ENCODE results near the gene MGMT.

MGMT gene

GRCh38 chr10:129513312-129513711 lies 46.3 kb downstream of the MGMT start:
- no peak for TF ChIP-seq CTCF (IDR thresholded peaks at IDR 0.05; ENCODE audit: extremely low read depth, missing control alignments)
- no peak for DNase-seq (ENCODE audit: low spot score)

- no peak for DNase-seq (ENCODE audit: low spot score)
- no peak for TF ChIP-seq CTCF (IDR thresholded peaks at IDR 0.05; ENCODE audit: extremely low read depth, missing control alignments)
These were observed 47.8 kb downstream of the MGMT start for GRCh38 chr10:129514568-129515451.

- TF ChIP-seq CTCF (IDR thresholded peaks at IDR 0.05; ENCODE audit: extremely low read depth, missing control alignments), result no peak
- DNase-seq (ENCODE audit: low spot score), result no peak
These were observed 50.0 kb downstream of the MGMT start for GRCh38 chr10:129516846-129517679.

GRCh38 chr10:129517680-129518057 lies 50.6 kb downstream of the MGMT start:
- no peak for TF ChIP-seq CTCF (IDR thresholded peaks at IDR 0.05; ENCODE audit: extremely low read depth, missing control alignments)

GRCh38 chr10:129518793-129519192 lies 51.8 kb downstream of the MGMT start:
- TF ChIP-seq CTCF (IDR thresholded peaks at IDR 0.05; ENCODE audit: extremely low read depth, missing control alignments), result no peak
- no peak for DNase-seq (ENCODE audit: low spot score)

More at GRCh38 chr10:129517680-129518057, 50.6 kb downstream of the MGMT start:
- no peak for DNase-seq (ENCODE audit: low spot score)

- no peak for DNase-seq (ENCODE audit: low spot score)
- TF ChIP-seq CTCF (IDR thresholded peaks at IDR 0.05; ENCODE audit: extremely low read depth, missing control alignments), result no peak
These were observed 53.5 kb downstream of the MGMT start for GRCh38 chr10:129520440-129521080.

Measured in GM20000 (cell line).